Measurements from ENCODE around the gene TNP2. TPM values are rescaled to one million over a fixed set of nuclear protein-coding genes. Genes with fewer than 3 reads are reported as not detected.

Gene TNP2
- total RNA-seq, 4 donors from 2014 or later: not detected

GRCh38 chr16:11231367-11231970 lies 37.7 kb downstream of the TNP2 start:
- intact Hi-C loops (cut with DNase I; ENCODE audit: low total_unique reads) (no loop called here), in situ Hi-C loops (cut with MboI; ENCODE audit: low sequenced_read_pairs in 4 of 4) (loop anchor here in 1 of 4 donors (25.0 kb wide), 1 partner anchor 94 kb away; no protein-coding TSS in a partner anchor)
- Histone ChIP-seq H3K36me3 (no peaks in the 10 kb centered on the region), H3K4me1 (no peaks in the 10 kb centered on the region), H3K27ac (no peak overlapping the region), H3K9me3 (no peaks in the 10 kb centered on the region), H3K4me3 (no peak overlapping the region), H3K27me3 (no peaks in the 10 kb centered on the region)
- no peak for TF ChIP-seq CTCF (IDR thresholded peaks at IDR 0.05 in 4 of 5, conservative IDR thresholded peaks at IDR 0.05 in 1 of 5)
- TF ChIP-seq POLR2A (IDR thresholded peaks at IDR 0.05): no peak
- ATAC-seq: no peak
- DNase-seq: no peak

- no peak overlapping the region for H3K27ac ChIP-seq
- H3K4me1 ChIP-seq: peaks cover 4 to 8% of the 10 kb centered on the region in 2 donors
- no peaks in the 10 kb centered on the region for H3K9me3 ChIP-seq
- in situ Hi-C loops (cut with MboI; ENCODE audit: low sequenced_read_pairs in 4 of 4): loop anchor here in 1 of 4 donors (25.0 kb wide), 1 partner anchor 93 kb away; no protein-coding TSS in a partner anchor
- TF ChIP-seq CTCF (IDR thresholded peaks at IDR 0.05 in 4 of 5, conservative IDR thresholded peaks at IDR 0.05 in 1 of 5) (no peak), POLR2A (IDR thresholded peaks at IDR 0.05) (no peak)
- ATAC-seq (peak in 1 of 2 donors; percentile 32), DNase-seq (peak in 1 of 2 donors; percentile 58)
- intact Hi-C loops (cut with DNase I; ENCODE audit: low total_unique reads): no loop called here
- H3K27me3 ChIP-seq: no peaks in the 10 kb centered on the region
- no peaks in the 10 kb centered on the region for H3K36me3 ChIP-seq
- no peak overlapping the region for H3K4me3 ChIP-seq
Observed at GRCh38 chr16:11229906-11230305, 39.2 kb downstream of the TNP2 start.

GRCh38 chr16:11229432-11229831 lies 39.7 kb downstream of the TNP2 start:
- in situ Hi-C loops (cut with MboI; ENCODE audit: low sequenced_read_pairs in 4 of 4) (loop anchor here in 1 of 4 donors (25.0 kb wide), 1 partner anchor 92 kb away; no protein-coding TSS in a partner anchor), intact Hi-C loops (cut with DNase I; ENCODE audit: low total_unique reads) (no loop called here)
- Histone ChIP-seq H3K36me3 (no peaks in the 10 kb centered on the region), H3K27ac (no peak overlapping the region), H3K27me3 (no peaks in the 10 kb centered on the region), H3K4me3 (no peak overlapping the region), H3K4me1 (peaks cover 9 to 13% of the 10 kb centered on the region in 2 donors), H3K9me3 (no peaks in the 10 kb centered on the region)
- DNase-seq: no peak
- TF ChIP-seq CTCF (IDR thresholded peaks at IDR 0.05 in 4 of 5, conservative IDR thresholded peaks at IDR 0.05 in 1 of 5) (no peak), POLR2A (IDR thresholded peaks at IDR 0.05) (no peak)
- ATAC-seq: no peak

- no peak for TF ChIP-seq CTCF (IDR thresholded peaks at IDR 0.05 in 4 of 5, conservative IDR thresholded peaks at IDR 0.05 in 1 of 5)
- no peak for TF ChIP-seq POLR2A (IDR thresholded peaks at IDR 0.05)
- H3K9me3 ChIP-seq: no peaks in the 10 kb centered on the region
- in situ Hi-C loops (cut with MboI; ENCODE audit: low sequenced_read_pairs in 4 of 4): loop anchor here in 1 of 4 donors (25.0 kb wide), 1 partner anchor 89 kb away; no protein-coding TSS in a partner anchor
- peaks cover 15 to 24% of the 10 kb centered on the region in 2 donors for H3K4me1 ChIP-seq
- intact Hi-C loops (cut with DNase I; ENCODE audit: low total_unique reads): loop anchor here (2.0 kb wide), 1 partner anchor 29 kb away; no protein-coding TSS in a partner anchor
- ATAC-seq (no peak), DNase-seq (no peak)
- H3K27me3 ChIP-seq: no peaks in the 10 kb centered on the region
- H3K4me3 ChIP-seq: peak overlapping the region in 1 of 4 donors; percentile 8
- peak overlapping the region in 2 of 4 donors; percentile 80 to 82 for H3K27ac ChIP-seq
- no peaks in the 10 kb centered on the region for H3K36me3 ChIP-seq
Observed at GRCh38 chr16:11225677-11226549, 43.2 kb downstream of the TNP2 start.
